MM.1S (cell line): ENCODE measurements around the gene KCNJ6.

Experiments used
- EZH2phosphoT487 ChIP-seq: fragments of 300-600 bp; sonication (generic); IDR thresholded peaks from 2 replicates; pipeline ENCODE4 v1.6.1; 2018; ENCODE audit warnings: antibody characterized with exemption, low read length
- TF ChIP-seq, protein P1 (sequence below): fragments of 300-600 bp; sonication (generic); IDR thresholded peaks from 2 replicates; pipeline ENCODE4 v1.5.1; 2016; ENCODE audit warnings: antibody characterized with exemption, low read length, mixed read lengths

DNA sequence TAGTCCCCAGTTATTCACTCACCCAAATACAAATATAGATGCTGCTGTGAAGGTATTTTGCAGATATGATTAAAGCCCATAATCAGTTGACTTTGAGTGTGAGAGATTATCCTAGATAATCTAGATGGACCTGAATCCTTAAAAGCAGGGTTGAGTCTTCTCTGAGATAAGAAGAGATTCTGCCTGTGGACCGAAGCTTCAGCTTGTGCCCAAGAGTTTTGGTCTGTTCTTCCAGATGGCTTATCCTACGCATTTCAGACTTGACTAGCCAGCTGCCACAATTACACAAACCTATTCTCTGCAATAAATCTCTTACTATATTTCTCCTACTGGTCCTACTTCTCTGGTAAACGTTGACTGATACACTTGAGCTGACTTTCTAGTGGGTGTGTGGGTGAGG is 145.1 kb downstream of the KCNJ6 start:
- TF ChIP-seq, protein P1, sequence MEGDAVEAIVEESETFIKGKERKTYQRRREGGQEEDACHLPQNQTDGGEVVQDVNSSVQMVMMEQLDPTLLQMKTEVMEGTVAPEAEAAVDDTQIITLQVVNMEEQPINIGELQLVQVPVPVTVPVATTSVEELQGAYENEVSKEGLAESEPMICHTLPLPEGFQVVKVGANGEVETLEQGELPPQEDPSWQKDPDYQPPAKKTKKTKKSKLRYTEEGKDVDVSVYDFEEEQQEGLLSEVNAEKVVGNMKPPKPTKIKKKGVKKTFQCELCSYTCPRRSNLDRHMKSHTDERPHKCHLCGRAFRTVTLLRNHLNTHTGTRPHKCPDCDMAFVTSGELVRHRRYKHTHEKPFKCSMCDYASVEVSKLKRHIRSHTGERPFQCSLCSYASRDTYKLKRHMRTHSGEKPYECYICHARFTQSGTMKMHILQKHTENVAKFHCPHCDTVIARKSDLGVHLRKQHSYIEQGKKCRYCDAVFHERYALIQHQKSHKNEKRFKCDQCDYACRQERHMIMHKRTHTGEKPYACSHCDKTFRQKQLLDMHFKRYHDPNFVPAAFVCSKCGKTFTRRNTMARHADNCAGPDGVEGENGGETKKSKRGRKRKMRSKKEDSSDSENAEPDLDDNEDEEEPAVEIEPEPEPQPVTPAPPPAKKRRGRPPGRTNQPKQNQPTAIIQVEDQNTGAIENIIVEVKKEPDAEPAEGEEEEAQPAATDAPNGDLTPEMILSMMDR: no peak
- TF ChIP-seq EZH2phosphoT487: no peak
